GM21529 (cell line): Measurements from ENCODE around the gene CAPSL.
"Not testable (repeated sequence)": the region's sequence is repeated elsewhere in the genome, so short reads cannot be mapped to it uniquely, and the experiment has no call there.

Source experiments
- ATAC-seq: cut with Tn5 transposase; IDR thresholded peaks from one replicate; pipeline ENCODE4 v1.9.1; 2021; ENCODE audit not compliant: unreplicated experiment

Gene CAPSL

GRCh38 chr5:35938568-35939227, at the start of gene CAPSL:
Gene CAPSL (minus strand): TSS chr5:35938622. CDS start chr5:35921120, 17,502 bp downstream.
- ATAC-seq: no peak

GRCh38 chr5:35987776-35988175, 49.4 kb upstream of the CAPSL start:
- ATAC-seq: no peak

- no peak for ATAC-seq
Observed at GRCh38 chr5:35979715-35980114, 41.3 kb upstream of the CAPSL start.

- not testable (repeated sequence) for ATAC-seq
Observed at GRCh38 chr5:35976859-35977258, 38.4 kb upstream of the CAPSL start.

GRCh38 chr5:35974570-35974969, 36.1 kb upstream of the CAPSL start:
- ATAC-seq: no peak

DNA sequence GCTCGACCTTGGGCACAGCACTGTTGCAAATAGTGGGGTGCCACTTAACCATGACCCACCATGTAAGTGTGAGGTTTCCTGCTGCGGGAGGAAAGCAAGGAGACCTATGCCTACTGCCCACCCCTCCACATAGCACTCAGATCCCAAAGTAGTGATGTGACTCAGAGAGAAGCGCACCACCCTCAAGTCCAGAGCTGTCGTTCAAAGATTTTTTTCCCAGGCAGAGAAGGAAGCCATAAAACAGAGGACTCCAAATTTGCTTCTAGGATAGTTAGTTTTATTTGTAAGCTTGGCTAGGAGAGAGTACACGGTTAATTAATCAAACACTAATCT, 33.4 kb upstream of the CAPSL start:
- ATAC-seq: no peak

- ATAC-seq: no peak
Observed at GRCh38 chr5:35971186-35971877, 32.9 kb upstream of the CAPSL start.

DNA sequence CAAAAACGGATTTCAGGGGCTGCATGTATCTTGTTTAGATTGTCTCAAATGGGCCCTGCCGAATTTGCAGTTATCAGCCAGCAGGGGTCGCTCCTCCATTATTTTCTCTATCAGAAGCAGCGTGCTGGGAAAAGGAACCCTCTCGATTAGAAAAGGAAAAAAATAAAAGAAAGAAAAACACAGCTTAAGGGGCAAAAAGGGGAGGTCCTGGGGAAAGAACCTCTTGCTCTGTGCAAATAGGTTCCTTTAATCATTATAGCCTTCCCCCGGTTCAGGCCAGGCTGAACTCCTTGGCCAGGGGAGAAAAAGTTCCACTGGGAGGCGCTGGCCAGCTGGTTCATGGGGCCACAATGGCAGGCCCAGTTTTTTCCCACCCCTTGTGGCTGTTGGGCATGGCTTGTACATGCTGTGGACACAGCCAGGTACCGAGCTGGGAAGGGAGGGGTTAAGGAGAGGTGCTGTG, 25.0 kb upstream of the CAPSL start:
- ATAC-seq: no peak

- no peak for ATAC-seq
Observed at GRCh38 chr5:35960328-35960727, 21.9 kb upstream of the CAPSL start.

DNA sequence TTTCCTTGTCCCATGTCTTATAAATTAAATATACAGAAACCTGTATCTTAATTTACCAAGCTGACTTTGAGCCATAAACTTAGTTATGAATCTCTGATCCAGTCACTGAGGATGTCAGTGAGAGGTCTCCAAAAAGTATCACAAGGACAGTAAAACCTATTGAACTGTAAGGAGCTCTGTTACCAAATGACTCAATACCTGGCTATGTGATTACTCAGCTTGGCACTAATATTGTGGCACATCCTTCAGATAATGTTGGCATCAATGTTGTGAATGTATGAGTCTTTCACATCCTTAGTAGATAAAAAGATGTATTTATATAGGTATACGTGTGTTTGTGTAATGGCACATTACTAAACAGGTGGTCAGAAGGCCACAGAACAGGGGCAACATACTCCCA, 18.0 kb upstream of the CAPSL start:
- no peak for ATAC-seq

GRCh38 chr5:35954175-35954574, 15.8 kb upstream of the CAPSL start:
- ATAC-seq: no peak

DNA sequence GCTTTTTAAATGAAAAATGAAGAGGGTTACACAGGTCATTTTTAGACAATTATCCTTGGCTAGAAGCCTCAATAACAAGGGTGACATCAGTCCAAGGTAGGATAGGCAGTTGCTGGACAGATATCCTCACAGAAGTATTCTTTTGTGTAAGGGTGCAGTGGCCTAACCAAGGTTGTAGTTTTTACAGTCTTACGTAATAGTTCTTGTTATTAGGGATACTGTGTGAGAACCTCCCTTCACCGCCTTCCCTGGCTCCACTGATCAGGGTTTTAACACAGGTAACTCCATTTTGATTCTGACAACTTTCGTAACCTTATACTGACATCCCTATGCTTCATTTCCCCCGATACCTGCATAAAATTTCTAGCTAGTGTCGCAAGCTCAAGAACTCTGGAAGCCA, 8.7 kb upstream of the CAPSL start:
- no peak for ATAC-seq

DNA sequence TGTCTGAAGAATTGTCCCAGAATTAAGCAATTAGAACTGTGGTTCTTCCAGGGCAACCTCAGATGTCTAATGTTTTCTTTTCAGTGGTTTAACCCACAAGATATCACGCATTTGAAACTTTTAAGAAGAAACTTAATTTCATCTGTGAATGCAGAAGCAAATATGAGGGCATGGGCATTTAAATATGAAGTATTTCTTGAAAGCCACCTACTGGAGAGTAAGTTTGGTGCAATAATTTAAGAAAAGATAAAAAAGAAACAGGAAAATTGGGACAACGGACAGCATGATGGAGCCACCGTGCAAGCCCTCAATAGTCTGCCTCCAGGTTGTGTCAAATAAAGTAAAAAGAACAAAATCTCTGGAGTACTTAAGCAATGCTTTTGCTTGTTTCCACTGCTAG, 1.2 kb upstream of the CAPSL start:
- ATAC-seq: no peak

DNA sequence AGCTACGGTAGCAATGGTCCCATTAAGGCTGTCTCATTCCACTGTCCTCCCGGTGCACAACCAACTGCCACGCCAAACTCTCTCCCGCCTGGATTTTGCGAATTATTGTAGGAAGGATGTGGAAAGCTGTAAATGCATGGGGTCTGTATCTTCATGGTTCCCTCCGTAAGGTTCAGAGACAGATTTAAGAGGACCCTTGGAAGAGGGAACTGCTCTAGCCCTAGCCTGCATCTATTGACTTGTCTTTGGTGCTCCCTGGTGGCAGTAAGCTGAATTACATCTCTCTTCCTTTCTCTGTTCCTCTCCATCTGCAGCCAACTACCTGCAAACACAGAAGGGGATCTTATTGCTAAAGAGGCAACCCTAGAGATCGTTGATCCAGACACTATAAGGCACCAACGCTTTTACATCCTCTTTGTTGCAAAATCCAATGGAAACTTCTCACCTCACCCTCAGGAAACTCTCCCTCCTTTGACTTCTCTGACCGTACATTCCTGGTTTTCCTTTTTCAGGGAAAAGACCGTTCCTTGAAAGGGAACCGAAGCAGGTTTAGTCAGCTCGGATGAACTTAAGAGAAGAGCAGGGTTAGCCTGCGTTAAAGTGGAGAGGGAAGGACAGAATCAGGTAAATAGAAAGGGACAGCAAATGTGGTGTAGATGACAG, 11.9 kb downstream of the CAPSL start:
- ATAC-seq: peak; percentile 66

GRCh38 chr5:35924950-35925722, 13.3 kb downstream of the CAPSL start:
- peak; percentile 70 for ATAC-seq

DNA sequence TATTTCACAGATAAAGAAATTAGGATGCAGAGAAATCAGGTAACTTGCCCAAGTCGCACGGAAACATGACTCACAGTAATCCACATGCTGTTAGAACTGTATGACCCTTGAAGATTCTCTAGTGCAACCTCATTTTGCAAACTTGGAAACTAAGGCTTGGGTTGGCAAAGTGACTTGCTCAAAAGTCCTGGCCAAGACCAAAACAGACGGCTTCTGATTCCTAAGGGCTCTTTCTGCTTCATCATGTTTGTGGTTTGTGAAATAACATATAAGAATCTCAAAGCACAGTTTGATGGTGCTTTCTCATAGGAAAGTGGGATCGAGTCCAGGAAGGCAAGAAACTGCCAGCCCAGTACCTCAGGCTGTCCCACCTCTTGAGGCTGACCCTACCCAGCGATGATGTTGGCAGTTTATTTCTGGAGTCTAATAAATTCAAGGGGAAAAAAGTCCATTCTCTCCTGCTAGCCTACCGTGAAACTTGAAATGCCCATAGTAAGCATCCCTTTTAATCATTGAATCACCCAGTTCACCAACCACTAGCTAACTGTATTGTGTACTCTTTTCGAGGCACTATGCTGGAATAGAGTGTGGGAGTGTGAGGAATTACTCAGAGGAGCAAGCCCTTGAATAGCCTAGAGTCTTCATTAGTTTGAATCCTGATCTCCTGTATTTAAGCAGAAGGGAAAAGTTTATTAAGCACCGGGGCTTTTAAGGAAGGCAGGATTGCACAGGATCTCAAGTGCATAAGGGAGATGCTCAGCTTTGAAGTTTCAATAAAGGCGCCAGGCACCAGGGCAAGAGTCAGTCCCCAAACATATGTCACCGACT, 14.1 kb downstream of the CAPSL start:
- no peak for ATAC-seq

- no peak for ATAC-seq
Observed at GRCh38 chr5:35922468-35922867, 16.0 kb downstream of the CAPSL start.

GRCh38 chr5:35921930-35922329, 16.5 kb downstream of the CAPSL start:
- no peak for ATAC-seq

DNA sequence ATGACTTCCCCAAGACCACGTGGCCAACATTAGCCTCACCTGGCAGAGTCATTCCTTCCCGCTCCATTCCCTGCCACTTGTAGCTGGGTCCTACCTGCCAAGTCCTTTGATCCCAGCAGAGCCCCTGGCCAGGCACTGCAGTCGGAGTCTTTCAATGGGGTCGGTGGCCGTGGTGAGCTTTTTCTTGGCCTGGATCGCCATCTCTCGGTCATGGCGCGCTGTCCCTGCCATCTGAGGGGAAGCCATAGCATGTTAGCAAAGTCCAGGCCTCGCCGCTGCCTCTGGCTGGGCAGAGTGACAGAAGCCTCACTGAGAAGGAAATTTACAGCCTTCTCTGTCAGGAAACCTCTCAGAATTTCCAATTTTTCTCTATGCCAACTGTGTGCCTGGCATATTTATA, 17.5 kb downstream of the CAPSL start:
- no peak for ATAC-seq

DNA sequence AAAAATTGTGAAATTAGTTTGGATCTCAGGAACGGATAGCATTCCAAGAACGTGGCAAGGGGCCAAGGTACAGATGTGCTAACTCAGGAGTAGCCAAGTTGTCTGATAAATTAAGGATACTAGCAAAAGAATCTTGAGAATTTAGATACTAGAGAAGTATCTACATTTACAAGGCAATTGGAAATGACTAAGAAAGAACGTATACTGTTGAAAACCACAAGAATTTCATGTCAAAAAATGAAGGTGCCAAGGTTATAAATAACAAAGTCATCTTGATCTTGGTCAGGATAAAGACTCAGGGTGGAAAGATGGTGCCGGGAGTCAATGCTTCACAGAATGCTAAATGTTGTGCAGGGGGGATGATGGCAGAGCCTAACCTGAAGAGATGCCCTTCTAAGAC, 19.2 kb downstream of the CAPSL start:
- ATAC-seq: no peak

GRCh38 chr5:35908814-35909213, 29.6 kb downstream of the CAPSL start:
- ATAC-seq: no peak
